SK-N-SH (cell line): Measurements from ENCODE around the gene MTCL1.

Experiments used
- CTCF ChIP-seq: fragments of 200-600 bp; sonication (generic); IDR thresholded peaks from 2 replicates; pipeline ENCODE4 v1.6.1; 2017; ENCODE audit warnings: antibody characterized with exemption, mild to moderate bottlenecking, moderate library complexity
- MXI1 ChIP-seq: IDR thresholded peaks from 2 replicates; pipeline ENCODE4 v1.6.1; 2012; ENCODE audit warnings: mild to moderate bottlenecking, low read depth, low read length, improper control_type of control experiment

- TF ChIP-seq CTCF (no peak), MXI1 (no peak)
Measured at GRCh38 chr18:8703781-8704301, 1.5 kb upstream of the MTCL1 start.
